HCT116 (cell line): ENCODE results near the gene PRRC2C. TPM values are rescaled to one million over a fixed set of nuclear protein-coding genes. Genes with fewer than 3 reads are reported as not detected.
"Not testable (repeated sequence)": the region's sequence is repeated elsewhere in the genome, so short reads cannot be mapped to it uniquely, and the experiment has no call there.

Experiments
- ATAC-seq: fragments of 200-7000 bp; cut with Tn5 transposase; 2 replicates; pipeline ENCODE4 v1.9.1; 2020; ENCODE audit warnings: mild to moderate bottlenecking, moderate library complexity
- BruUV-seq: library from RNA; stranded (reverse); fragments of 400-500 nt; replicated peaks from 2 replicates; lab custom pipeline; 2021; lab: Mats Ljungman, UMichigan
- CTCF ChIA-PET: fragments of 300-600 bp; sonication (Branson Sonifier 250); formaldehyde crosslinking; loops from one replicate; lab custom pipeline; 2021; ENCODE audit warnings: antibody characterized with exemption; lab: Charles Lee
- POLR2A ChIA-PET: fragments of 300-600, 350-600 bp; sonication (Branson Sonifier 250); formaldehyde crosslinking; loops from one replicate; lab custom pipeline; 2021; ENCODE audit warnings: antibody characterized with exemption; lab: Charles Lee
- RAD21 ChIA-PET, 2 experiments: fragments of 300-600 bp; sonication (Branson Sonifier 250); formaldehyde crosslinking; loops; one replicate each; lab custom pipeline; 2023; ENCODE audit warnings: low total read pairs in 2 of 2; ENCODE audit not compliant: uncharacterized antibody in 2 of 2, unreplicated experiment in 2 of 2, low non-redundant PET in 1 of 2; lab: Charles Lee
- DNase-seq: peaks from one replicate; pipeline ENCODE4 v3.0.0-alpha.2; 2010; ENCODE audit warnings: low read depth, low spot score
- H2AFZ ChIP-seq: fragments of 200-600 bp; shearing (Covaris generic), sonication (generic); 2 replicates; pipeline ENCODE4 v1.6.1; 2017; ENCODE audit warnings: low read depth, mixed run types, mixed read lengths, antibody characterized with exemption, low read length; ENCODE audit not compliant: poor library complexity, severe bottlenecking
- H3K27ac ChIP-seq: 2 replicates; pipeline ENCODE4 v1.5.1; 2012; ENCODE audit warnings: low read depth, low read length
- H3K27me3 ChIP-seq: fragments of 200-600 bp; sonication (generic); 2 replicates; pipeline ENCODE4 v1.6.1; 2016; ENCODE audit warnings: mixed run types, low read length, mixed read lengths; ENCODE audit not compliant: insufficient read depth
- H3K36me3 ChIP-seq, 2 experiments: fragments of 200-500 bp in 1 of 2; fragments of 200-600 bp in 1 of 2; sonication (Bioruptor generic) in 1 of 2; sonication (generic) in 1 of 2; 2 replicates each; pipeline versions ENCODE4 v1.5.1 to v1.6.1; 2014 to 2016; ENCODE audit warnings: low read length in 2 of 2, inconsistent platforms in 1 of 2, mixed read lengths in 1 of 2, mixed run types in 1 of 2; ENCODE audit not compliant: insufficient read depth in 2 of 2, control insufficient read depth in 1 of 2
- H3K4me1 ChIP-seq, 2 experiments: fragments of 200-600 bp in 1 of 2; sonication (generic) in 1 of 2; 2 replicates each; pipeline versions ENCODE4 v1.5.1 to v1.6.1; 2012 to 2017; ENCODE audit warnings: low read length in 2 of 2, inconsistent platforms in 1 of 2, mild to moderate bottlenecking in 1 of 2, mixed read lengths in 1 of 2, mixed run types in 1 of 2, moderate library complexity in 1 of 2; ENCODE audit not compliant: insufficient read depth in 2 of 2, control insufficient read depth in 1 of 2
- H3K4me2 ChIP-seq: fragments of 200-600 bp; sonication (generic); 2 replicates; pipeline ENCODE4 v1.6.1; 2017; ENCODE audit warnings: mixed run types, low read length, mixed read lengths
- H3K4me3 ChIP-seq, 2 experiments: fragments of 200-600 bp in 1 of 2; sonication (generic) in 1 of 2; replicated peaks in 1 of 2; 2 replicates each; pipeline ENCODE4 v1.5.1; 2011 to 2016; ENCODE audit warnings: low read length in 2 of 2, control low read depth in 1 of 2, low read depth in 1 of 2, mild to moderate bottlenecking in 1 of 2, mixed read lengths in 1 of 2, mixed run types in 1 of 2
- H3K79me2 ChIP-seq: fragments of 200-600 bp; sonication (generic); 2 replicates; pipeline ENCODE4 v1.6.1; 2017; ENCODE audit warnings: mild to moderate bottlenecking, mixed run types, low read length, moderate library complexity, mixed read lengths; ENCODE audit not compliant: insufficient read depth
- H3K9ac ChIP-seq: fragments of 200-600 bp; sonication (generic); 2 replicates; pipeline ENCODE4 v1.6.1; 2016; ENCODE audit warnings: low read length, mixed read lengths
- H3K9me2 ChIP-seq: fragments of 200-600 bp; sonication (generic), shearing (Covaris generic); 2 replicates; pipeline ENCODE4 v1.6.1; 2017; ENCODE audit warnings: mixed run types, mild to moderate bottlenecking, moderate library complexity; ENCODE audit not compliant: insufficient read depth
- H3K9me3 ChIP-seq, 2 experiments: fragments of 200-500 bp in 1 of 2; fragments of 200-600 bp in 1 of 2; sonication (Bioruptor generic) in 1 of 2; sonication (generic) in 1 of 2; 2 replicates each; pipeline ENCODE4 v1.6.1; 2014 to 2017; ENCODE audit warnings: low read length in 2 of 2, mixed read lengths in 2 of 2, inconsistent platforms in 1 of 2, low read depth in 1 of 2, mild to moderate bottlenecking in 1 of 2, mixed run types in 1 of 2, moderate library complexity in 1 of 2; ENCODE audit not compliant: control insufficient read depth in 1 of 2, insufficient read depth in 1 of 2
- H4K20me1 ChIP-seq: fragments of 200-600 bp; sonication (generic), shearing (Covaris generic); 2 replicates; pipeline ENCODE4 v1.6.1; 2017; ENCODE audit warnings: mixed run types, mild to moderate bottlenecking, moderate library complexity; ENCODE audit not compliant: insufficient read depth
- ATF3 ChIP-seq: IDR thresholded peaks from 2 replicates; pipeline ENCODE4 v1.6.1; 2012
- CBX3 ChIP-seq: IDR thresholded peaks from 2 replicates; pipeline ENCODE4 v1.6.1; 2012; ENCODE audit warnings: low read depth
- CEBPB ChIP-seq: IDR thresholded peaks from 2 replicates; pipeline ENCODE4 v1.6.1; 2012; ENCODE audit warnings: low read depth
- FOSL1 ChIP-seq: IDR thresholded peaks from 2 replicates; pipeline ENCODE4 v1.6.1; 2012; ENCODE audit warnings: low read depth
- JUND ChIP-seq: IDR thresholded peaks from 2 replicates; pipeline ENCODE4 v1.6.1; 2012
- SIN3A ChIP-seq: IDR thresholded peaks from 2 replicates; pipeline ENCODE4 v1.6.1; 2012; ENCODE audit warnings: low read depth
- SP1 ChIP-seq: IDR thresholded peaks from 2 replicates; pipeline ENCODE4 v1.6.1; 2012; ENCODE audit warnings: low read depth
- YY1 ChIP-seq: IDR thresholded peaks from 2 replicates; pipeline ENCODE4 v1.6.1; 2011; ENCODE audit warnings: low read length, low read depth, moderate library complexity, mild to moderate bottlenecking; ENCODE audit not compliant: insufficient replicate concordance; ENCODE audit errors: extremely low read depth
- intact Hi-C: fragments of 100-400 bp; cut with micrococcal nuclease; formaldehyde crosslinking; loops from 2 replicates; pipeline ENCODE4 v1.10.0; 2022
- total RNA-seq: library from RNA; stranded (reverse); gene quantifications from one replicate; pipeline ENCODE4 v1.2.1, GENCODE V29; 2021; ENCODE audit not compliant: unreplicated experiment

PRRC2C gene
- total RNA-seq, 1 experiment from 2014 or later, result 154 TPM

- TF ChIP-seq CEBPB, result 0 out of 2 replicates have a peak, but pooled peaks have one; percentile 41
- TF ChIP-seq CBX3, result peak; percentile 92
- peak; percentile 90 for TF ChIP-seq JUND
- TF ChIP-seq SIN3A, result peak; percentile 62
- TF ChIP-seq ATF3, result peak; percentile 33; the same call in 1 of the 2 replicates
- TF ChIP-seq YY1, result no peak
Observed at GRCh38 chr1:171438441-171438840, 46.9 kb upstream of the PRRC2C start (continued).

GRCh38 chr1:171440201-171440600 lies 45.1 kb upstream of the PRRC2C start:
- H3K4me2 ChIP-seq, H3K36me3 ChIP-seq, ATAC-seq, intact Hi-C loops, BruUV-seq, H3K9me2 ChIP-seq, POLR2A ChIA-PET, CTCF ChIA-PET, H3K9me3 ChIP-seq, H2AFZ ChIP-seq, H3K79me2 ChIP-seq, H3K9ac ChIP-seq, H3K27me3 ChIP-seq, RAD21 ChIA-PET, DNase-seq, H4K20me1 ChIP-seq, H3K27ac ChIP-seq, H3K4me3 ChIP-seq: not testable (repeated sequence)
- H3K4me1 ChIP-seq, result peaks cover 3 to 26% of the 10 kb centered on the region in 2 experiments

GRCh38 chr1:171441278-171441895 lies 43.9 kb upstream of the PRRC2C start:
- H3K27ac ChIP-seq, H3K9me3 ChIP-seq, DNase-seq, POLR2A ChIA-PET, ATAC-seq, H2AFZ ChIP-seq, RAD21 ChIA-PET, intact Hi-C loops, H3K9ac ChIP-seq: not testable (repeated sequence)
- H3K4me1 ChIP-seq, result peaks cover 3 to 25% of the 10 kb centered on the region in 2 experiments
- TF ChIP-seq ATF3 (peak; percentile 74), JUND (peak; percentile 68), CEBPB (peak; percentile 59; the same call in 1 of the 2 replicates), FOSL1 (peak; percentile 83), SP1 (peak; percentile 36)
- TF ChIP-seq, all 23 proteins: peak for 5; not testable (repeated sequence) for 18
- H3K9me2 ChIP-seq, H3K36me3 ChIP-seq, H3K4me3 ChIP-seq, CTCF ChIA-PET, H3K27me3 ChIP-seq, H4K20me1 ChIP-seq, H3K79me2 ChIP-seq, BruUV-seq: not testable (repeated sequence)
- H3K4me2 ChIP-seq, result peak overlapping the region; percentile 29
